Endothelial cell of umbilical vein (primary cell): Measurements from ENCODE around the gene CTNNA2. TPM values are rescaled to one million over a fixed set of nuclear protein-coding genes. Genes with fewer than 3 reads are reported as not detected.

Source experiments
- BruUV-seq: library from RNA; stranded (reverse); fragments of 400-500 nt; replicated peaks from 2 replicates; lab custom pipeline; 2021; lab: Mats Ljungman, UMichigan
- CTCF ChIA-PET: fragments of 300-600, 350-600 bp; sonication (Branson Sonifier 250); formaldehyde crosslinking; loops from one replicate; lab custom pipeline; 2021; ENCODE audit warnings: antibody characterized with exemption, inconsistent platforms; lab: Charles Lee
- POLR2A ChIA-PET: fragments of 300-600, 350-600 bp; sonication (Branson Sonifier 250); formaldehyde crosslinking; loops from one replicate; lab custom pipeline; 2021; ENCODE audit warnings: antibody characterized with exemption, inconsistent platforms; lab: Charles Lee
- DNase-seq: peaks from one replicate; pipeline ENCODE4 v3.0.0-alpha.2; 2011; ENCODE audit warnings: low read depth, low spot score
- FAIRE-seq: peaks from 2 replicates; lab custom pipeline; 2011; peaks lifted over from hg19 to GRCh38; lab: Jason Lieb, UNC
- H2AFZ ChIP-seq: 2 replicates; pipeline ENCODE4 v1.6.0; 2012; ENCODE audit warnings: low read depth, low read length, control low read depth, inconsistent platforms
- H3K27ac ChIP-seq: 2 replicates; pipeline ENCODE4 v1.5.1; 2011; ENCODE audit warnings: low read depth, mild to moderate bottlenecking, control low read depth, low read length, moderate library complexity; ENCODE audit not compliant: insufficient read depth
- H3K27me3 ChIP-seq, 2 experiments: 2 replicates each; pipeline versions ENCODE4 v1.6.0 to v1.6.1; 2011; ENCODE audit warnings: low read length in 2 of 2, mixed read lengths in 1 of 2; ENCODE audit not compliant: control insufficient read depth in 2 of 2, insufficient read depth in 2 of 2
- H3K36me3 ChIP-seq, 2 experiments: 2 replicates in 1 of 2; 3 replicates in 1 of 2; pipeline ENCODE4 v1.5.1; 2011; ENCODE audit warnings: low read length in 2 of 2, mild to moderate bottlenecking in 1 of 2, moderate library complexity in 1 of 2; ENCODE audit not compliant: control insufficient read depth in 2 of 2, insufficient read depth in 2 of 2; ENCODE audit errors: extremely low read depth in 1 of 2
- H3K4me1 ChIP-seq: 3 replicates; pipeline ENCODE4 v1.5.1; 2011; ENCODE audit warnings: mild to moderate bottlenecking, low read length; ENCODE audit not compliant: control insufficient read depth, insufficient read depth; ENCODE audit errors: extremely low read depth
- H3K4me2 ChIP-seq: 2 replicates; pipeline ENCODE4 v1.6.1; 2011; ENCODE audit warnings: low read length, control low read depth, mixed read lengths; ENCODE audit not compliant: insufficient read depth
- H3K4me3 ChIP-seq, 3 experiments: fragments of 200-600 bp in 1 of 3; sonication (generic), shearing (Covaris generic) in 1 of 3; replicated peaks in 1 of 3; 2 replicates each; pipeline ENCODE4 v1.5.1; 2011 to 2016; ENCODE audit warnings: control low read depth in 3 of 3, low read length in 3 of 3, mild to moderate bottlenecking in 2 of 3, inconsistent platforms in 1 of 3, low read depth in 1 of 3, moderate library complexity in 1 of 3; ENCODE audit not compliant: insufficient read depth in 1 of 3
- H3K79me2 ChIP-seq: 2 replicates; pipeline ENCODE4 v1.6.0; 2012; ENCODE audit warnings: low read length, inconsistent platforms; ENCODE audit not compliant: control insufficient read depth, insufficient read depth
- H3K9ac ChIP-seq: replicated peaks from 2 replicates; pipeline ENCODE3; 2011; ENCODE audit warnings: low read length, control low read depth; ENCODE audit not compliant: insufficient read depth; ENCODE audit errors: extremely low read depth
- H3K9me1 ChIP-seq: replicated peaks from 3 replicates; pipeline ENCODE4 v1.6.0; 2011; ENCODE audit warnings: mild to moderate bottlenecking, low read length; ENCODE audit not compliant: control insufficient read depth, insufficient read depth; ENCODE audit errors: extremely low read depth
- H3K9me3 ChIP-seq: replicated peaks from 2 replicates; pipeline ENCODE4 v1.5.1; 2012; ENCODE audit warnings: low read length, inconsistent platforms; ENCODE audit not compliant: control insufficient read depth, insufficient read depth
- H4K20me1 ChIP-seq: replicated peaks from 2 replicates; pipeline ENCODE3; 2011; ENCODE audit warnings: mild to moderate bottlenecking, low read length; ENCODE audit not compliant: control insufficient read depth, insufficient read depth; ENCODE audit errors: extremely low read depth
- CTCF ChIP-seq, 2 donors: IDR thresholded peaks; 1 replicate in 1 of 2; 2 replicates in 1 of 2; pipeline ENCODE4 v1.5.1; 2011; ENCODE audit warnings: low read length in 2 of 2, mild to moderate bottlenecking in 2 of 2, moderate library complexity in 2 of 2, control low read depth in 1 of 2, inconsistent platforms in 1 of 2, low read depth in 1 of 2; ENCODE audit not compliant: insufficient read depth in 1 of 2; ENCODE audit errors: extremely low read depth in 1 of 2
- EZH2 ChIP-seq: IDR thresholded peaks from 2 replicates; pipeline ENCODE4 v1.6.1; 2012; ENCODE audit warnings: borderline replicate concordance, low read depth, mild to moderate bottlenecking, moderate library complexity, low read length, inconsistent platforms; ENCODE audit not compliant: severe bottlenecking
- FOS ChIP-seq: IDR thresholded peaks from 2 replicates; pipeline ENCODE4 v1.6.1; 2011; ENCODE audit warnings: mild to moderate bottlenecking, low read length, moderate library complexity, borderline replicate concordance; ENCODE audit not compliant: insufficient read depth
- GATA2 ChIP-seq: IDR thresholded peaks from 2 replicates; pipeline ENCODE4 v1.7.0; 2011; ENCODE audit warnings: low read depth, mild to moderate bottlenecking, moderate library complexity, mixed read lengths, low read length; ENCODE audit not compliant: insufficient read length, insufficient read depth
- JUN ChIP-seq: IDR thresholded peaks from 2 replicates; pipeline ENCODE4 v1.6.1; 2011; ENCODE audit warnings: borderline replicate concordance, low read depth; ENCODE audit not compliant: insufficient read length, insufficient read depth
- MAX ChIP-seq: IDR thresholded peaks from 2 replicates; pipeline ENCODE4 v1.6.1; 2011; ENCODE audit not compliant: insufficient read depth, insufficient read length
- MYC ChIP-seq: IDR thresholded peaks from one replicate; pipeline ENCODE4 v1.6.1; 2011; ENCODE audit warnings: mild to moderate bottlenecking, low read depth, low read length
- POLR2A ChIP-seq: IDR thresholded peaks from 2 replicates; pipeline ENCODE4 v1.6.1; 2012; ENCODE audit warnings: low read depth, mild to moderate bottlenecking, control low read depth, low read length
- POLR2AphosphoS5 ChIP-seq: IDR thresholded peaks from 2 replicates; pipeline ENCODE4 v1.6.1; 2012; ENCODE audit warnings: low read depth, mild to moderate bottlenecking, control low read depth, low read length, moderate library complexity; ENCODE audit not compliant: insufficient read depth
- dilution Hi-C: fragments of 300-500 bp; cut with MboI; formaldehyde crosslinking; loops from one replicate; pipeline ENCODE4 v1.15.0; 2019; ENCODE audit warnings: low sequenced_read_pairs; ENCODE audit not compliant: extremely low pct_ligation_motif_present
- intact Hi-C: fragments of 100-400 bp; cut with micrococcal nuclease; formaldehyde crosslinking; loops from one replicate; pipeline ENCODE4 v1.10.0; 2022
- polyA plus RNA-seq, 4 experiments: library from polyadenylated mRNA; depleted of rRNA in 3 of 4; stranded (reverse) in 3 of 4; unstranded in 1 of 4; fragments of >200 nt; gene quantifications; 2 replicates each; pipeline versions ENCODE4 v1.2.1 to v1.2.3, GENCODE V29; 2011 to 2012; ENCODE audit warnings: missing spikeins in 1 of 4
- total RNA-seq: library from RNA; stranded (reverse); gene quantifications from 2 replicates; pipeline ENCODE4 v1.2.3, GENCODE V29; 2021

Gene CTNNA2
- total and polyA plus RNA-seq, 2 donors (not counting 3 experiments of a cell fraction or from before 2014, with no cell fraction given), result not detected

- H3K9me3 ChIP-seq, result peaks cover 2% of the 10 kb centered on the region
- POLR2A ChIA-PET, result no interaction called here
- H3K4me1 ChIP-seq, result no peaks in the 10 kb centered on the region
- H3K9me1 ChIP-seq, result no peaks in the 10 kb centered on the region
- no peak overlapping the region for H3K4me3 ChIP-seq
- H2AFZ ChIP-seq, result no peak overlapping the region
- H3K27ac ChIP-seq, result no peak overlapping the region
- FAIRE-seq, result no peak
- H3K36me3 ChIP-seq, result no peaks in the 10 kb centered on the region
- H3K27me3 ChIP-seq, result no peaks in the 10 kb centered on the region
- TF ChIP-seq JUN (no peak), POLR2A (no peak), POLR2AphosphoS5 (no peak), GATA2 (no peak), FOS (no peak), MAX (no peak), CTCF (IDR thresholded peaks at IDR 0.05; ENCODE audit: extremely low read depth in 1 of 2, insufficient read depth in 1 of 2, low read depth in 1 of 2, low read length in 2 of 2) (no peak), EZH2 (no peak), MYC (no peak)
- no TSS peak for BruUV-seq
- H3K79me2 ChIP-seq, result no peaks in the 10 kb centered on the region
- dilution Hi-C loops, result no loop called here
- no peak overlapping the region for H3K4me2 ChIP-seq
- H3K9ac ChIP-seq, result no peak overlapping the region
- DNase-seq, result no peak
- H4K20me1 ChIP-seq, result no peaks in the 10 kb centered on the region
- CTCF ChIA-PET, result no interaction called here
- intact Hi-C loops, result no loop called here
These were observed 363.6 kb downstream of the CTNNA2 start for GRCh38 chr2:79876430-79876829.
